NB4 (cell line): ENCODE measurements around the gene RPAP3.

ENCODE experiments used
- CTCF ChIP-seq: IDR thresholded peaks from one replicate; pipeline ENCODE4 v1.5.1; 2012; ENCODE audit warnings: low read depth, low read length
- MAX ChIP-seq: IDR thresholded peaks from 2 replicates; pipeline ENCODE4 v1.6.1; 2011; ENCODE audit warnings: low read depth, low read length
- MYC ChIP-seq: IDR thresholded peaks from 2 replicates; pipeline ENCODE4 v1.6.1; 2011; ENCODE audit warnings: low read depth, low read length
- POLR2A ChIP-seq: IDR thresholded peaks from 2 replicates; pipeline ENCODE4 v1.6.1; 2011; ENCODE audit warnings: mild to moderate bottlenecking; ENCODE audit not compliant: insufficient read length; ENCODE audit errors: extremely low read depth

DNA sequence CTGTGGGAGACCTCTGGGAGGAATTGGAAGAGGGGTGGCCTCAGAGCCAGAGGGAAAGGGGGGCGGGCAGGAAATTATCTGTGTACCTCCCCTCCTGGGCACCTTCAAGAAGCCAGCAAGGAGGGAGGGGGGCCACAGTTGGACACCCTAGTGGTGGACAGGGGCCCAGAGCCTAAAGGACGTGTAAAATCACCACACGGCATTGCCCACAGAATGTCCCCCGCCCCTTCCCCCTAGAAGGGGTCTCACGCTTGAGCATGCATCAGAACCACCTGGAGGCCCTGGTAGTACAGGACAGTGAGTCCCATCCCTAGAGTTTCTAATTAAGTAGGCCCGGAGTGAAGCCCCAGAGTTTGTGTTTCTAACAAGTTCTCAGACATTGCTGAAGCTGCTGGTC is 11.2 kb upstream of the RPAP3 start:
- TF ChIP-seq CTCF (no peak), MAX (no peak), POLR2A (no peak), MYC (no peak)
